DOHH2 (cell line): Measurements from ENCODE around the gene TLE3.

Source experiments
- CTCF ChIP-seq: fragments of 200-600 bp; sonication (generic); IDR thresholded peaks from one replicate; pipeline ENCODE4 v1.5.1; 2014; ENCODE audit warnings: antibody characterized with exemption, mild to moderate bottlenecking, low read depth, low read length; ENCODE audit not compliant: poor library complexity, severe bottlenecking
- EZH2phosphoT487 ChIP-seq: fragments of 200-600 bp; sonication (generic); IDR thresholded peaks from 2 replicates; pipeline ENCODE4 v1.6.1; 2017; ENCODE audit warnings: borderline replicate concordance, mild to moderate bottlenecking, antibody characterized with exemption, low read length, moderate library complexity, mixed read lengths

DNA sequence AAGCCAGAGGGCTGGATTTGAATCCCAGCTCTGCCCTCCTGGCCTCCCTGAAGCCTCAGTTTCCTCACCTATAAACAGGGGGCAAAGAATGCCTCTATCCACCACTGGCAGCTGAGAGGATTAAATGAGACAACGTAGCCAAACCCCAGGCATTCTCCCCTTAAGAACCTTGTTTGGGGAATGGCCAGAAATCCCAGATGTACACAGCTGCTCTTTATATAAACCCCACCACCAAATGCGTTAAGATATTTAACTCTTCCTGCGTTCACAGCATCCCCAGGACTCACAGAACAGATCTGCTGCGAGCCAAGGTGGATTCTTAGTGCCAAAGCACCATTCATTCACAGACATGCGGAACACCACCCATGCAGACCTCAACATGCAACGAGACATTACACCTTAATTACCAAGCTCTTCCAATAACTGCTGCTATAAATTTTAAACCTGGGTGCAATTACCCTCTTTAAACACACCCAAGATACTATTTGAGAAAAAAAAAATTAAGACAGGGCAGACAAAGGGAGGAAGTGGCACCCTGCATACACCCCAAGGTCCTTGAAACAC is 5.2 kb downstream of the TLE3 start:
- TF ChIP-seq CTCF (no peak), EZH2phosphoT487 (no peak)
